Thyroid gland (tissue), 4 donors: ENCODE results near the gene OFD1.

Experiments
- CTCF ChIP-seq, 6 experiments: fragments of 200-600 bp in 3 of 6; fragments of 450-650 bp in 3 of 6; sonication (generic) in 3 of 6; IDR thresholded peaks; one replicate each; pipeline ENCODE4 v1.5.1; 2016 to 2019; ENCODE audit warnings: antibody characterized with exemption in 6 of 6, mild to moderate bottlenecking in 2 of 6, inconsistent platforms in 1 of 6, moderate library complexity in 1 of 6
- POLR2A ChIP-seq, 2 donors: fragments of 450-650 bp; IDR thresholded peaks; one replicate each; pipeline ENCODE4 v1.6.1; 2017; ENCODE audit warnings: antibody characterized with exemption in 2 of 2, mild to moderate bottlenecking in 2 of 2, moderate library complexity in 1 of 2

- TF ChIP-seq CTCF (IDR thresholded peaks at IDR 0.05) (no peak), POLR2A (IDR thresholded peaks at IDR 0.05) (peak in 1 of 2 donors; percentile 37)
Measured at GRCh38 chrX:13790206-13791131, 55.9 kb downstream of the OFD1 start.
